Prostate gland (tissue), 2 donors: ENCODE data around the gene MSS51. TPM values are rescaled to one million over a fixed set of nuclear protein-coding genes. Genes with fewer than 3 reads are reported as not detected.

ENCODE experiments used
- DNase-seq: peaks from one replicate; pipeline ENCODE4 v3.0.0-alpha.2; 2019; ENCODE audit warnings: low spot score
- H3K27ac ChIP-seq, 2 donors: fragments of 200-600 bp; sonication (generic); 2 replicates each; pipeline ENCODE4 v1.5.1; 2017 to 2019
- H3K27me3 ChIP-seq: fragments of 200-600 bp; sonication (generic); replicated peaks from 2 replicates; pipeline ENCODE4 v1.5.1; 2019; ENCODE audit not compliant: insufficient read depth
- H3K36me3 ChIP-seq, 2 donors: fragments of 200-600 bp; sonication (generic); 1 replicate in 1 of 2; 2 replicates in 1 of 2; pipeline versions ENCODE4 v1.5.1 to v1.8.1; 2017 to 2019
- H3K4me1 ChIP-seq: fragments of 200-600 bp; sonication (generic); replicated peaks from 2 replicates; pipeline ENCODE4 v1.5.1; 2019
- H3K4me3 ChIP-seq, 2 donors: fragments of 200-600 bp; sonication (generic); 2 replicates each; pipeline ENCODE4 v1.5.1; 2017 to 2019
- H3K9me3 ChIP-seq: fragments of 200-600 bp; sonication (generic); 2 replicates; pipeline ENCODE4 v1.5.1; 2017
- CTCF ChIP-seq, 4 experiments: fragments of 200-600 bp in 2 of 4; fragments of 450-650 bp in 2 of 4; sonication (generic) in 2 of 4; IDR thresholded peaks; 1 replicate in 3 of 4; 2 replicates in 1 of 4; pipeline ENCODE4 v1.5.1; 2016 to 2019; ENCODE audit warnings: antibody characterized with exemption in 4 of 4, mild to moderate bottlenecking in 2 of 4, moderate library complexity in 2 of 4
- POLR2A ChIP-seq: fragments of 450-650 bp; IDR thresholded peaks from one replicate; pipeline ENCODE4 v1.6.1; 2016; ENCODE audit warnings: antibody characterized with exemption, mild to moderate bottlenecking
- POLR2AphosphoS5 ChIP-seq: sonication (generic); formaldehyde crosslinking; IDR thresholded peaks from one replicate; pipeline ENCODE4 v1.6.1; 2017; ENCODE audit warnings: antibody characterized with exemption
- WGBS: methylation state at CpG from one replicate; pipeline ENCODE4 v1.1.5; 2018; 5-methylcytosine and 5-hydroxymethylcytosine counted together
- intact Hi-C: fragments of 100-400 bp; cut with DNase I; formaldehyde crosslinking; loops from one replicate; pipeline ENCODE4 v1.14.2; 2022
- total RNA-seq, 2 donors: library from RNA; depleted of rRNA; stranded (reverse); fragments of >200 nt; gene quantifications; one replicate each; pipeline ENCODE4 v1.1.0, GENCODE V29; 2016

Gene MSS51
- total RNA-seq, 2 donors from 2014 or later: 2.2 to 2.4 TPM

- H3K27ac ChIP-seq: no peak overlapping the region
- TF ChIP-seq POLR2AphosphoS5: no peak
- TF ChIP-seq CTCF (IDR thresholded peaks at IDR 0.05): no peak
- TF ChIP-seq POLR2A: no peak
- DNase-seq: no peak
- H3K9me3 ChIP-seq: no peaks in the 10 kb centered on the region
- intact Hi-C loops: loop anchor here (10.0 kb wide), 1 partner anchor 78 kb away; the partner anchor contains the start of gene PPP3CB
- H3K4me1 ChIP-seq: no peaks in the 10 kb centered on the region
- WGBS: 92% methylated on average over 3 of the region's 3 CpGs
- no peaks in the 10 kb centered on the region for H3K36me3 ChIP-seq
- H3K4me3 ChIP-seq: no peak overlapping the region
- H3K27me3 ChIP-seq: no peaks in the 10 kb centered on the region
These were observed 16.8 kb downstream of the MSS51 start for GRCh38 chr10:73416571-73416970.

- Histone ChIP-seq H3K27ac (peak overlapping the region; percentile 98), H3K9me3 (no peaks in the 10 kb centered on the region), H3K4me1 (no peaks in the 10 kb centered on the region), H3K27me3 (no peaks in the 10 kb centered on the region), H3K36me3 (no peaks in the 10 kb centered on the region), H3K4me3 (peak overlapping the region; percentile 86 to 91)
- TF ChIP-seq CTCF (IDR thresholded peaks at IDR 0.05) (no peak), POLR2AphosphoS5 (no peak), POLR2A (no peak)
- DNase-seq: no peak
- 4% methylated on average over 17 of the region's 17 CpGs for WGBS
- intact Hi-C loops: loop anchor here (10.0 kb wide), 1 partner anchor 80 kb away; the partner anchor contains the start of gene PPP3CB
These were observed 19.0 kb downstream of the MSS51 start for GRCh38 chr10:73414230-73414945.

GRCh38 chr10:73413528-73414229 lies 19.7 kb downstream of the MSS51 start, which contains the start of gene ANXA7:
Gene ANXA7 (minus strand): TSS chr10:73414058. CDS start chr10:73400856, 13,202 bp downstream.
- peak within 1 kb of the TSS; percentile 86 to 91 for H3K4me3 ChIP-seq
- DNase-seq: peak; percentile 93
- 0% methylated on average over 41 of the region's 62 CpGs for WGBS
- no peaks in the 10 kb centered on the region for H3K9me3 ChIP-seq
- intact Hi-C loops: loop anchor here (10.0 kb wide), 1 partner anchor 81 kb away; the partner anchor contains the start of gene PPP3CB
- peak within 1 kb of the TSS; percentile 98 for H3K27ac ChIP-seq
- H3K36me3 ChIP-seq: no peaks in the 10 kb centered on the region
- TF ChIP-seq CTCF (IDR thresholded peaks at IDR 0.05) (peak in 3 of 4 experiments; percentile 10 to 47 (median 38)), POLR2AphosphoS5 (peak; percentile 89), POLR2A (peak; percentile 72)
- H3K4me1 ChIP-seq: no peaks in the 10 kb centered on the region
- no peaks in the 10 kb centered on the region for H3K27me3 ChIP-seq

GRCh38 chr10:73413108-73413527 lies 20.2 kb downstream of the MSS51 start:
- H3K4me1 ChIP-seq: no peaks in the 10 kb centered on the region
- intact Hi-C loops: loop anchor here (10.0 kb wide), 1 partner anchor 82 kb away; the partner anchor contains the start of gene PPP3CB
- under 1% methylated on average over 9 of the region's 9 CpGs for WGBS
- no peaks in the 10 kb centered on the region for H3K27me3 ChIP-seq
- H3K36me3 ChIP-seq: no peaks in the 10 kb centered on the region
- H3K9me3 ChIP-seq: no peaks in the 10 kb centered on the region
- peak overlapping the region; percentile 98 for H3K27ac ChIP-seq
- TF ChIP-seq POLR2A (no peak), POLR2AphosphoS5 (no peak), CTCF (IDR thresholded peaks at IDR 0.05) (no peak)
- peak overlapping the region; percentile 86 to 91 for H3K4me3 ChIP-seq
- peak; percentile 35 for DNase-seq
